Central memory CD4-positive, alpha-beta T cell (primary cell): ENCODE measurements around the gene DBI.
"Not testable (repeated sequence)": the region's sequence is repeated elsewhere in the genome, so short reads cannot be mapped to it uniquely, and the experiment has no call there.

Experiments used
- DNase-seq: peaks from one replicate; pipeline ENCODE4 v3.0.0; 2022

Gene DBI

GRCh38 chr2:119366161-119366648 is 572 bp upstream of the DBI start:
- DNase-seq = no peak

GRCh38 chr2:119367472-119368099 is 809 bp downstream of the DBI start:
- DNase-seq = peak; percentile 9

GRCh38 chr2:119369845-119370244 is 3.1 kb downstream of the DBI start:
- DNase-seq = no peak

GRCh38 chr2:119371111-119371510 is 4.3 kb downstream of the DBI start:
- no peak for DNase-seq

- no peak for DNase-seq
These were observed 6.2 kb downstream of the DBI start for GRCh38 chr2:119372778-119373568.

GRCh38 chr2:119373907-119374745 is 7.3 kb downstream of the DBI start:
- DNase-seq = not testable (repeated sequence)

- DNase-seq = not testable (repeated sequence)
These were observed 9.6 kb downstream of the DBI start for GRCh38 chr2:119376406-119376805.

GRCh38 chr2:119376810-119377209 is 10.0 kb downstream of the DBI start:
- DNase-seq = no peak

- DNase-seq = no peak
These were observed 10.7 kb downstream of the DBI start for GRCh38 chr2:119377294-119377992.

- no peak for DNase-seq
These were observed 11.2 kb downstream of the DBI start for GRCh38 chr2:119377993-119378345.

GRCh38 chr2:119378566-119378965 is 11.8 kb downstream of the DBI start:
- no peak for DNase-seq

- DNase-seq = no peak
These were observed 16.8 kb downstream of the DBI start for GRCh38 chr2:119383410-119384140.

GRCh38 chr2:119384971-119385370 is 18.2 kb downstream of the DBI start:
- no peak for DNase-seq

- no peak for DNase-seq
These were observed 18.7 kb downstream of the DBI start for GRCh38 chr2:119385466-119385865.

- no peak for DNase-seq
These were observed 20.8 kb downstream of the DBI start for GRCh38 chr2:119387381-119388129.

GRCh38 chr2:119389615-119390306 is 23.0 kb downstream of the DBI start:
- no peak for DNase-seq

- no peak for DNase-seq
These were observed 27.4 kb downstream of the DBI start for GRCh38 chr2:119393971-119394748.

- no peak for DNase-seq
These were observed 30.4 kb downstream of the DBI start for GRCh38 chr2:119397196-119397595.

- no peak for DNase-seq
These were observed 35.3 kb downstream of the DBI start for GRCh38 chr2:119402106-119402505.
